Endodermal cell (in vitro differentiated cells): ENCODE data around the gene KLHL26. TPM values are rescaled to one million over a fixed set of nuclear protein-coding genes. Genes with fewer than 3 reads are reported as not detected.

ENCODE experiments used
- DNase-seq: peaks from one replicate; pipeline ENCODE4 v3.0.0-alpha.2; 2017
- H3K27ac ChIP-seq: 2 replicates; pipeline ENCODE4 v1.5.1; 2013; ENCODE audit warnings: mild to moderate bottlenecking, low read depth, low read length, moderate library complexity
- H3K27me3 ChIP-seq: 2 replicates; pipeline ENCODE4 v1.6.1; 2013; ENCODE audit warnings: mild to moderate bottlenecking, low read length, moderate library complexity; ENCODE audit not compliant: insufficient read depth, control insufficient read depth, poor library complexity, severe bottlenecking
- H3K36me3 ChIP-seq: 2 replicates; pipeline ENCODE4 v1.7.0; 2013; ENCODE audit warnings: mild to moderate bottlenecking, low read length, moderate library complexity; ENCODE audit not compliant: control insufficient read depth, insufficient read depth
- H3K4me1 ChIP-seq: one replicate; pipeline ENCODE4 v1.7.0; 2013; ENCODE audit warnings: low read length; ENCODE audit not compliant: control insufficient read depth, insufficient read depth
- H3K4me3 ChIP-seq: 2 replicates; pipeline ENCODE4 v1.5.1; 2013; ENCODE audit warnings: mild to moderate bottlenecking, low read length, moderate library complexity
- H3K9ac ChIP-seq: 2 replicates; pipeline ENCODE4 v1.6.1; 2013; ENCODE audit warnings: mild to moderate bottlenecking, low read length, moderate library complexity; ENCODE audit not compliant: poor library complexity, severe bottlenecking; ENCODE audit errors: extremely low read depth
- H3K9me3 ChIP-seq: 2 replicates; pipeline ENCODE4 v1.6.1; 2013; ENCODE audit warnings: mild to moderate bottlenecking, low read length, moderate library complexity; ENCODE audit not compliant: control insufficient read depth
- H3K27ac Mint-ChIP-seq: 2 replicates; pipeline ENCODE4 v1.8.0; 2020; ENCODE audit warnings: mixed read lengths
- H3K27me3 Mint-ChIP-seq: 2 replicates; pipeline ENCODE4 v1.8.0; 2021; ENCODE audit warnings: mild to moderate bottlenecking, mixed read lengths; ENCODE audit not compliant: insufficient read depth
- H3K36me3 Mint-ChIP-seq: 2 replicates; pipeline ENCODE4 v1.8.0; 2020; ENCODE audit warnings: low read depth, mixed read lengths
- H3K4me1 Mint-ChIP-seq: 2 replicates; pipeline ENCODE4 v1.8.0; 2020; ENCODE audit warnings: mixed read lengths
- H3K4me3 Mint-ChIP-seq: 2 replicates; pipeline ENCODE4 v1.8.0; 2020; ENCODE audit warnings: mild to moderate bottlenecking, moderate library complexity, mixed read lengths
- H3K9me3 Mint-ChIP-seq: 2 replicates; pipeline ENCODE4 v1.8.0; 2020; ENCODE audit warnings: mild to moderate bottlenecking, mixed read lengths
- WGBS, 2 experiments: methylation state at CpG; one replicate each; pipeline versions ENCODE4 v1.1.5 to v1.1.7; 2013; ENCODE audit warnings: missing lambda C conversion rate in 2 of 2, mixed read lengths in 1 of 2; ENCODE audit not compliant: insufficient coverage in 1 of 2, insufficient read length in 1 of 2; 5-methylcytosine and 5-hydroxymethylcytosine counted together
- total RNA-seq, 2 donors: library from RNA; stranded (reverse); fragmentation: NEBNext Ultra II Directional in 1 of 2; extraction: Animal tissue kit (Norgen Biotek cat#: 25700) in 1 of 2; gene quantifications; 2 replicates in 1 of 2; 3 replicates in 1 of 2; pipeline ENCODE4 v1.2.1, GENCODE V29; 2021
- TF ChIP-seq, protein P1 (sequence below): fragments of 200-600 bp; sonication (generic); conservative IDR thresholded peaks from 2 replicates; pipeline ENCODE4 v1.5.0; 2021; ENCODE audit warnings: antibody characterized with exemption, mild to moderate bottlenecking

The KLHL26 gene
- total RNA-seq, 2 donors from 2014 or later: 9.4 to 11.2 TPM

- Histone ChIP-seq H3K36me3 (no peaks in the 10 kb centered on the region), H3K9me3 (no peaks in the 10 kb centered on the region), H3K4me1 (no peaks in the 10 kb centered on the region), H3K4me3 (no peak overlapping the region), H3K9ac (no peak overlapping the region), H3K27me3 (peaks cover 67% of the 10 kb centered on the region), H3K27ac (no peak overlapping the region)
- peaks cover 61% of the 10 kb centered on the region for H3K27me3 Mint-ChIP-seq
- no peaks in the 10 kb centered on the region for H3K9me3 Mint-ChIP-seq
- 13 to 19% methylated on average over 11 to 32 of the region's 32 CpGs for WGBS, 2 experiments
- peak overlapping the region; percentile 41 for H3K4me3 Mint-ChIP-seq
- H3K4me1 Mint-ChIP-seq: peaks cover 6% of the 10 kb centered on the region
- TF ChIP-seq, protein P1, sequence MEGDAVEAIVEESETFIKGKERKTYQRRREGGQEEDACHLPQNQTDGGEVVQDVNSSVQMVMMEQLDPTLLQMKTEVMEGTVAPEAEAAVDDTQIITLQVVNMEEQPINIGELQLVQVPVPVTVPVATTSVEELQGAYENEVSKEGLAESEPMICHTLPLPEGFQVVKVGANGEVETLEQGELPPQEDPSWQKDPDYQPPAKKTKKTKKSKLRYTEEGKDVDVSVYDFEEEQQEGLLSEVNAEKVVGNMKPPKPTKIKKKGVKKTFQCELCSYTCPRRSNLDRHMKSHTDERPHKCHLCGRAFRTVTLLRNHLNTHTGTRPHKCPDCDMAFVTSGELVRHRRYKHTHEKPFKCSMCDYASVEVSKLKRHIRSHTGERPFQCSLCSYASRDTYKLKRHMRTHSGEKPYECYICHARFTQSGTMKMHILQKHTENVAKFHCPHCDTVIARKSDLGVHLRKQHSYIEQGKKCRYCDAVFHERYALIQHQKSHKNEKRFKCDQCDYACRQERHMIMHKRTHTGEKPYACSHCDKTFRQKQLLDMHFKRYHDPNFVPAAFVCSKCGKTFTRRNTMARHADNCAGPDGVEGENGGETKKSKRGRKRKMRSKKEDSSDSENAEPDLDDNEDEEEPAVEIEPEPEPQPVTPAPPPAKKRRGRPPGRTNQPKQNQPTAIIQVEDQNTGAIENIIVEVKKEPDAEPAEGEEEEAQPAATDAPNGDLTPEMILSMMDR: peak; percentile 65
- H3K27ac Mint-ChIP-seq: no peak overlapping the region
- DNase-seq: peak; percentile 81
- H3K36me3 Mint-ChIP-seq: no peaks in the 10 kb centered on the region
These were observed 33.4 kb upstream of the KLHL26 start for GRCh38 chr19:18603255-18603957.

- Mint-ChIP-seq H3K9me3 (no peaks in the 10 kb centered on the region), H3K36me3 (no peaks in the 10 kb centered on the region), H3K4me1 (peaks cover 8% of the 10 kb centered on the region), H3K27ac (no peak overlapping the region), H3K27me3 (peaks cover 69% of the 10 kb centered on the region), H3K4me3 (no peak overlapping the region)
- Histone ChIP-seq H3K27me3 (peaks cover 75% of the 10 kb centered on the region), H3K4me1 (no peaks in the 10 kb centered on the region), H3K27ac (no peak overlapping the region), H3K4me3 (no peak overlapping the region), H3K36me3 (no peaks in the 10 kb centered on the region), H3K9ac (no peak overlapping the region), H3K9me3 (no peaks in the 10 kb centered on the region)
- WGBS, 2 experiments: 8 to 26% methylated on average over 5 to 26 of the region's 26 CpGs
- peak; percentile 66 for DNase-seq
- TF ChIP-seq, protein P1: no peak
These were observed 32.6 kb upstream of the KLHL26 start for GRCh38 chr19:18603958-18604819.

DNA sequence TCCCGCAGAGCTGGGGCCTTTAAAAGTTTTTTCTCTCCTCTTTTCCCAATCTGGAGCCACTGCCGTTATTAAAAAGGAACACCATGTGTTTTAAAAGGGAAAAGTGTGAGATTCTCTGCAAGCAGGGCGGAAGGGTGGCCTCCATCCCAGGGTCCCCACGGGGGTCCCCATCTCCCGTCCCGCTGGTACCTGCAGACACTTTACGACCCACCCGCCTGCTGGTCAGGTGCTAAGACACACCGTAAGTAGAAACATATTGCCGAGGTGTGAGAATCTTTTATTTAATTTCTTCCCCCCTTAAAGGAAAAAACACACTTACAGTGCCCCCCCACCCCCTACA, 32.0 kb upstream of the KLHL26 start:
- Histone ChIP-seq H3K9me3 (no peaks in the 10 kb centered on the region), H3K4me1 (no peaks in the 10 kb centered on the region), H3K4me3 (no peak overlapping the region), H3K9ac (no peak overlapping the region), H3K36me3 (no peaks in the 10 kb centered on the region), H3K27ac (no peak overlapping the region), H3K27me3 (peaks cover 81% of the 10 kb centered on the region)
- Mint-ChIP-seq H3K4me3 (no peak overlapping the region), H3K27ac (no peak overlapping the region), H3K9me3 (no peaks in the 10 kb centered on the region), H3K36me3 (no peaks in the 10 kb centered on the region), H3K27me3 (peaks cover 72% of the 10 kb centered on the region), H3K4me1 (peaks cover 14% of the 10 kb centered on the region)
- 19 to 25% methylated on average over 8 to 10 of the region's 10 CpGs for WGBS, 2 experiments
- no peak for DNase-seq
- TF ChIP-seq, protein P1: no peak
